GM19467 (cell line): ENCODE data around the gene SH3PXD2A.

Experiments
- ATAC-seq: cut with Tn5 transposase; IDR thresholded peaks from one replicate; pipeline ENCODE4 v1.9.1; 2021; ENCODE audit warnings: mild to moderate bottlenecking, moderate library complexity; ENCODE audit not compliant: unreplicated experiment

The SH3PXD2A gene

GRCh38 chr10:103692952-103693811, 162.2 kb downstream of the SH3PXD2A start:
- ATAC-seq = no peak

- ATAC-seq = peak; percentile 46
Observed at GRCh38 chr10:103692436-103692951, 162.9 kb downstream of the SH3PXD2A start.

- peak; percentile 19 for ATAC-seq
Observed at GRCh38 chr10:103691723-103692435, 163.5 kb downstream of the SH3PXD2A start.

- ATAC-seq = no peak
Observed at GRCh38 chr10:103691267-103691666, 164.1 kb downstream of the SH3PXD2A start.

GRCh38 chr10:103690281-103690680, 165.1 kb downstream of the SH3PXD2A start:
- ATAC-seq = no peak

GRCh38 chr10:103688491-103688890, 166.9 kb downstream of the SH3PXD2A start:
- no peak for ATAC-seq

GRCh38 chr10:103687718-103688117, 167.7 kb downstream of the SH3PXD2A start:
- ATAC-seq = no peak

- ATAC-seq = no peak
Observed at GRCh38 chr10:103687172-103687571, 168.2 kb downstream of the SH3PXD2A start.

GRCh38 chr10:103685880-103686669, 169.3 kb downstream of the SH3PXD2A start:
- no peak for ATAC-seq

GRCh38 chr10:103683851-103684250, 171.5 kb downstream of the SH3PXD2A start:
- no peak for ATAC-seq

GRCh38 chr10:103682631-103683030, 172.7 kb downstream of the SH3PXD2A start:
- no peak for ATAC-seq

- no peak for ATAC-seq
Observed at GRCh38 chr10:103681617-103682399, 173.6 kb downstream of the SH3PXD2A start.

GRCh38 chr10:103680869-103681236, 174.5 kb downstream of the SH3PXD2A start:
- no peak for ATAC-seq

GRCh38 chr10:103679096-103679790, 176.1 kb downstream of the SH3PXD2A start:
- no peak for ATAC-seq

- ATAC-seq = peak; percentile 81
Observed at GRCh38 chr10:103678178-103678526, 177.2 kb downstream of the SH3PXD2A start.

GRCh38 chr10:103677486-103678177, 177.7 kb downstream of the SH3PXD2A start:
- no peak for ATAC-seq

GRCh38 chr10:103676851-103677417, 178.4 kb downstream of the SH3PXD2A start:
- no peak for ATAC-seq

- no peak for ATAC-seq
Observed at GRCh38 chr10:103676058-103676785, 179.2 kb downstream of the SH3PXD2A start.
